Endodermal cell (in vitro differentiated cells): ENCODE results near the gene XRCC6. TPM values are rescaled to one million over a fixed set of nuclear protein-coding genes. Genes with fewer than 3 reads are reported as not detected.
"Not testable (repeated sequence)": the region's sequence is repeated elsewhere in the genome, so short reads cannot be mapped to it uniquely, and the experiment has no call there.

ENCODE experiments used
- DNase-seq: peaks from one replicate; pipeline ENCODE4 v3.0.0-alpha.2; 2017
- H3K27ac ChIP-seq: 2 replicates; pipeline ENCODE4 v1.5.1; 2013; ENCODE audit warnings: mild to moderate bottlenecking, low read depth, low read length, moderate library complexity
- H3K27me3 ChIP-seq: 2 replicates; pipeline ENCODE4 v1.6.1; 2013; ENCODE audit warnings: mild to moderate bottlenecking, low read length, moderate library complexity; ENCODE audit not compliant: insufficient read depth, control insufficient read depth, poor library complexity, severe bottlenecking
- H3K36me3 ChIP-seq: 2 replicates; pipeline ENCODE4 v1.7.0; 2013; ENCODE audit warnings: mild to moderate bottlenecking, low read length, moderate library complexity; ENCODE audit not compliant: control insufficient read depth, insufficient read depth
- H3K4me1 ChIP-seq: one replicate; pipeline ENCODE4 v1.7.0; 2013; ENCODE audit warnings: low read length; ENCODE audit not compliant: control insufficient read depth, insufficient read depth
- H3K4me3 ChIP-seq: 2 replicates; pipeline ENCODE4 v1.5.1; 2013; ENCODE audit warnings: mild to moderate bottlenecking, low read length, moderate library complexity
- H3K9ac ChIP-seq: 2 replicates; pipeline ENCODE4 v1.6.1; 2013; ENCODE audit warnings: mild to moderate bottlenecking, low read length, moderate library complexity; ENCODE audit not compliant: poor library complexity, severe bottlenecking; ENCODE audit errors: extremely low read depth
- H3K9me3 ChIP-seq: 2 replicates; pipeline ENCODE4 v1.6.1; 2013; ENCODE audit warnings: mild to moderate bottlenecking, low read length, moderate library complexity; ENCODE audit not compliant: control insufficient read depth
- H3K27ac Mint-ChIP-seq: 2 replicates; pipeline ENCODE4 v1.8.0; 2020; ENCODE audit warnings: mixed read lengths
- H3K27me3 Mint-ChIP-seq: 2 replicates; pipeline ENCODE4 v1.8.0; 2021; ENCODE audit warnings: mild to moderate bottlenecking, mixed read lengths; ENCODE audit not compliant: insufficient read depth
- H3K36me3 Mint-ChIP-seq: 2 replicates; pipeline ENCODE4 v1.8.0; 2020; ENCODE audit warnings: low read depth, mixed read lengths
- H3K4me1 Mint-ChIP-seq: 2 replicates; pipeline ENCODE4 v1.8.0; 2020; ENCODE audit warnings: mixed read lengths
- H3K4me3 Mint-ChIP-seq: 2 replicates; pipeline ENCODE4 v1.8.0; 2020; ENCODE audit warnings: mild to moderate bottlenecking, moderate library complexity, mixed read lengths
- H3K9me3 Mint-ChIP-seq: 2 replicates; pipeline ENCODE4 v1.8.0; 2020; ENCODE audit warnings: mild to moderate bottlenecking, mixed read lengths
- WGBS, 2 experiments: methylation state at CpG; one replicate each; pipeline versions ENCODE4 v1.1.5 to v1.1.7; 2013; ENCODE audit warnings: missing lambda C conversion rate in 2 of 2, mixed read lengths in 1 of 2; ENCODE audit not compliant: insufficient coverage in 1 of 2, insufficient read length in 1 of 2; 5-methylcytosine and 5-hydroxymethylcytosine counted together
- total RNA-seq, 2 donors: library from RNA; stranded (reverse); fragmentation: NEBNext Ultra II Directional in 1 of 2; extraction: Animal tissue kit (Norgen Biotek cat#: 25700) in 1 of 2; gene quantifications; 2 replicates in 1 of 2; 3 replicates in 1 of 2; pipeline ENCODE4 v1.2.1, GENCODE V29; 2021
- TF ChIP-seq, protein P1 (sequence below): fragments of 200-600 bp; sonication (generic); conservative IDR thresholded peaks from 2 replicates; pipeline ENCODE4 v1.5.0; 2021; ENCODE audit warnings: antibody characterized with exemption, mild to moderate bottlenecking

Gene XRCC6
- total RNA-seq, 2 donors from 2014 or later: 345 to 387 TPM

DNA sequence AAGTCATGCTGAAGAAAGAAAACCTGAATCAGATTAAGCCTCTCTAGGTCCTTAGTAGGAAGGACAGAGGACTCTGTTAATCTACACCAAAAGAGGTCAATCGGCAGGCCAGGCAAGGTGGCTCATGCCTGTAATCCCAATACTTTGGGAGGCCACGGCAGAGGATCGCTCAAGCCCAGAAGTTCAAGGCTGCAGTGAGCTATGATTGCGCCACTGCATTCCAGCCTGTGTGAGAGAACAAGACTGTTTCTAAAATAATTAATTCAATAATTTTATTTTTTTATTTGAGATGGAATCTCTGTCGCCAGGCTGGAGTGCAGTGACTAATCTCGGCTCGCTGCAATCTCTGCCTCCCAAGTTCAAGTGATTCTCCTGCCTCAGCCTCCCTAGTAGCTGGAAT, 4.5 kb downstream of the XRCC6 start:
- H3K9me3 Mint-ChIP-seq: peaks cover 13% of the 10 kb centered on the region
- H3K27me3 Mint-ChIP-seq: no peaks in the 10 kb centered on the region
- peaks cover 15% of the 10 kb centered on the region for H3K9me3 ChIP-seq
- no peaks in the 10 kb centered on the region for H3K4me1 ChIP-seq
- no peak overlapping the region for H3K27ac ChIP-seq
- H3K27me3 ChIP-seq: no peaks in the 10 kb centered on the region
- no peak overlapping the region for H3K4me3 ChIP-seq
- H3K27ac Mint-ChIP-seq: no peak overlapping the region
- H3K36me3 Mint-ChIP-seq: peaks cover 66% of the 10 kb centered on the region
- 95 to 98% methylated on average over 6 to 7 of the region's 7 CpGs for WGBS, 2 experiments
- no peak overlapping the region for H3K4me3 Mint-ChIP-seq
- peaks cover 64% of the 10 kb centered on the region for H3K36me3 ChIP-seq
- DNase-seq: no peak
- TF ChIP-seq, protein P1, sequence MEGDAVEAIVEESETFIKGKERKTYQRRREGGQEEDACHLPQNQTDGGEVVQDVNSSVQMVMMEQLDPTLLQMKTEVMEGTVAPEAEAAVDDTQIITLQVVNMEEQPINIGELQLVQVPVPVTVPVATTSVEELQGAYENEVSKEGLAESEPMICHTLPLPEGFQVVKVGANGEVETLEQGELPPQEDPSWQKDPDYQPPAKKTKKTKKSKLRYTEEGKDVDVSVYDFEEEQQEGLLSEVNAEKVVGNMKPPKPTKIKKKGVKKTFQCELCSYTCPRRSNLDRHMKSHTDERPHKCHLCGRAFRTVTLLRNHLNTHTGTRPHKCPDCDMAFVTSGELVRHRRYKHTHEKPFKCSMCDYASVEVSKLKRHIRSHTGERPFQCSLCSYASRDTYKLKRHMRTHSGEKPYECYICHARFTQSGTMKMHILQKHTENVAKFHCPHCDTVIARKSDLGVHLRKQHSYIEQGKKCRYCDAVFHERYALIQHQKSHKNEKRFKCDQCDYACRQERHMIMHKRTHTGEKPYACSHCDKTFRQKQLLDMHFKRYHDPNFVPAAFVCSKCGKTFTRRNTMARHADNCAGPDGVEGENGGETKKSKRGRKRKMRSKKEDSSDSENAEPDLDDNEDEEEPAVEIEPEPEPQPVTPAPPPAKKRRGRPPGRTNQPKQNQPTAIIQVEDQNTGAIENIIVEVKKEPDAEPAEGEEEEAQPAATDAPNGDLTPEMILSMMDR: no peak
- H3K4me1 Mint-ChIP-seq: peaks cover 7% of the 10 kb centered on the region
- H3K9ac ChIP-seq: no peak overlapping the region

DNA sequence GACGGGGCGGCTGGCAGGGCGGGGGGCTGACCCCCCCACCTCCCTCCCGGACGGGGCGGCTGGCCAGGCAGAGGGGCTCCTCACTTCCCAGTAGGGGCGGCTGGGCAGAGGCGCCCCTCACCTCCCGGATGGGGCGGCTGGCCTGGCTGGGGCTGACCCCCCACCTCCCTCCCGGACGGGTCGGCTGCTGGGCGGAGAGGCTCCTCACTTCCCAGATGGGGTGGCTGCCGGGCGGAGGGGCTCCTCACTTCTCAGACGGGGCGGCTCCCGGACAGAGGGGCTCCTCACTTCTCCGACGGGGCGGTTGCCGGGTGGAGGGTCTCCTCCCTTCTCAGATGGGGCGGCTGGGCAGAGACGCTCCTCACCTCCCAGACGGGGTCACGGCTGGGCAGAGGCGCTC, 10.0 kb downstream of the XRCC6 start:
- H3K27ac Mint-ChIP-seq, DNase-seq, H3K9ac ChIP-seq, H3K27me3 ChIP-seq, H3K4me1 Mint-ChIP-seq, H3K4me1 ChIP-seq, H3K4me3 ChIP-seq, H3K27me3 Mint-ChIP-seq, H3K4me3 Mint-ChIP-seq, H3K27ac ChIP-seq: not testable (repeated sequence)
- Mint-ChIP-seq H3K9me3 (peaks cover 28% of the 10 kb centered on the region), H3K36me3 (peaks cover 84% of the 10 kb centered on the region)
- 92 to 100% methylated on average over 4 to 20 of the region's 28 CpGs for WGBS, 2 experiments
- Histone ChIP-seq H3K36me3 (peaks cover 77% of the 10 kb centered on the region), H3K9me3 (peaks cover 26% of the 10 kb centered on the region)

DNA sequence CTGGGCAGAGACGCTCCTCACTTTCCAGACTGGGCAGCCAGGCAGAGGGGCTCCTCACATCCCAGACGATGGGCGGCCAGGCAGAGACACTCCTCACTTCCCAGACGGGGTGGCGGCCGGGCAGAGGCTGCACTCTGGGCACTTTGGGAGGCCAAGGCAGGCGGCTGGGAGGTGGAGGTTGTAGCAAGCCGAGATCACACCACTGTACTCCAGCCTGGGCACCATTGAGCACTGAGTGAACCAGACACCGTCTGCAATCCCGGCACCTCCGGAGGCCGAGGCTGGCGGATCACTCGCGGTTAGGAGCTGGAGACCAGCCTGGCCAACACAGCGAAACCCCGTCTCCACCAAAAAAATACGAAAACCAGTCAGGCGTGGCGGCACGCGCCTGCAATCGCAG, 10.5 kb downstream of the XRCC6 start:
- not testable (repeated sequence) for DNase-seq, H3K27me3 Mint-ChIP-seq, H3K4me1 Mint-ChIP-seq, H3K4me3 ChIP-seq, H3K4me1 ChIP-seq, H3K27ac ChIP-seq, H3K4me3 Mint-ChIP-seq, H3K9ac ChIP-seq, H3K27me3 ChIP-seq, H3K27ac Mint-ChIP-seq
- 95% methylated on average over 10 of the region's 23 CpGs; no CpG with 5 or more reads in 1 of the 2 experiments for WGBS, 2 experiments
- H3K9me3 Mint-ChIP-seq: peaks cover 28% of the 10 kb centered on the region
- Histone ChIP-seq H3K9me3 (peaks cover 26% of the 10 kb centered on the region), H3K36me3 (peaks cover 81% of the 10 kb centered on the region)
- peaks cover 89% of the 10 kb centered on the region for H3K36me3 Mint-ChIP-seq

DNA sequence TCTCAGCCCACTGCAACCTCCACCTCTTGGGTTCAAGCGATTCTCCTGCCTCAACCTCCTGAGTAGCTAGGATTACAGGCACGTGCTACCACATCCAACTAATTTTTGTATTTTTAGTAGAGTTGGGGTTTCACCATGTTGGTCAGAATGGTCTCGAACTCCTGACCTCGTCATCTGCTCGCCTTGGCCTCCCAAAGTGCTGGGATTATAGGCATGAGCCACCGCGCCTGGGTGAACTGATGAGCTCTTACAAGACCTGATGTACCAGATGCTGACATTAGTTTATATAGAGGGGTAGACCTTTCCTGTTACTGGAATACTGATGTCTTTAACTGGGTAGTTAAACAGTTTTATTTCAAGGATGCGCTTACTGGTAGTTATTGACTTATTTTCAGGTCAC, 13.5 kb downstream of the XRCC6 start:
- not testable (repeated sequence) for DNase-seq, H3K9ac ChIP-seq, H3K4me1 ChIP-seq, H3K27ac Mint-ChIP-seq, H3K4me3 Mint-ChIP-seq, H3K27me3 Mint-ChIP-seq, H3K4me1 Mint-ChIP-seq, H3K27ac ChIP-seq, H3K27me3 ChIP-seq, H3K4me3 ChIP-seq
- H3K36me3 ChIP-seq: peaks cover 81% of the 10 kb centered on the region
- Mint-ChIP-seq H3K36me3 (peaks cover 81% of the 10 kb centered on the region), H3K9me3 (peaks cover 22% of the 10 kb centered on the region)
- peaks cover 15% of the 10 kb centered on the region for H3K9me3 ChIP-seq
- WGBS, 2 experiments: 97 to 100% methylated on average over 5 to 7 of the region's 8 CpGs
